NCI-H82 treated with DMSO at 0.1 percent for 48 hours (cell line): ENCODE measurements around the gene SH3D19.
"Not testable (repeated sequence)": the region's sequence is repeated elsewhere in the genome, so short reads cannot be mapped to it uniquely, and the experiment has no call there.

Experiments used
- DNase-seq: peaks from one replicate; lab custom pipeline; 2025; ENCODE audit not compliant: unreplicated experiment; lab: John Stamatoyannopoulos, UW

Gene SH3D19

DNA sequence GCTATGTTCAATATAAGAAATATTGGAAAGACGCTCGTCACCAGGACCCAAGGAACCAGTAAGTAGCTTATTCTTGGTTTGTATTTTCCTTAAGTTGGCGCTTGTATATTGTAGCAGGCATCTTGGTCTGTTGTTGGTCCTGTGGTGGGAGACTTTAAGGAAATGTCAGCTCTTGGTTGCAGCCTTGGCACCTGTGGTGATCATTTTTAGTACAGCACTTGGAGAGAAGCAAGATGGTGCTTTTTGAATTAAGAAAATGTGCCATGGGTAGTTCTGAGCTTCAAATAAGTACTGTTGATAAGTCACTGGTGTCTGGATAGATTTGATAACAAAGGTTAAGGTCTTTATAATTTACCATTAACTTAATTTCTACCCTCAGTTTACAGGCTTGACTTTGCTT lies 224.9 kb downstream of the SH3D19 start:
- no peak for DNase-seq

DNA sequence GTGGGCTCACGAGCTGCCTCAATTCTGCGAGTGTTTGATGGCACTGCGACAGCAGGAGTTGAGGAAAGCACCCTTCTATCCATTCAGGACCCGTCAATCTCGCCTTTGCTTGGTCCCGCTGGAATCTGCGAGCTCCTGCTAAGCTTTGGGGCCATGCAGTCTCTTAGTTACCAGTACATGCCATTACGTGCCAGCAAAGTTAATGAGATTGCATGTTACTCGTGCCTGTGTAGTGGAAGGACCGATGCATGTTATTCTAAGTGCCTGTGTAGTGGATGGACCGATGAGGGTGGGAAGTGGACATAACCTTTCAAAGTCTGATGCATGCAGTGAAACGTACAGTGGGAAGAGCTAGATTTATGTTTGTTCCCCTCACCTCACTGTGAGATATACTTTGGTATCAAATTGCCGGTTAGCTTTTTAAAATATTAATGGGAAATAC lies 225.4 kb downstream of the SH3D19 start:
- DNase-seq = no peak

DNA sequence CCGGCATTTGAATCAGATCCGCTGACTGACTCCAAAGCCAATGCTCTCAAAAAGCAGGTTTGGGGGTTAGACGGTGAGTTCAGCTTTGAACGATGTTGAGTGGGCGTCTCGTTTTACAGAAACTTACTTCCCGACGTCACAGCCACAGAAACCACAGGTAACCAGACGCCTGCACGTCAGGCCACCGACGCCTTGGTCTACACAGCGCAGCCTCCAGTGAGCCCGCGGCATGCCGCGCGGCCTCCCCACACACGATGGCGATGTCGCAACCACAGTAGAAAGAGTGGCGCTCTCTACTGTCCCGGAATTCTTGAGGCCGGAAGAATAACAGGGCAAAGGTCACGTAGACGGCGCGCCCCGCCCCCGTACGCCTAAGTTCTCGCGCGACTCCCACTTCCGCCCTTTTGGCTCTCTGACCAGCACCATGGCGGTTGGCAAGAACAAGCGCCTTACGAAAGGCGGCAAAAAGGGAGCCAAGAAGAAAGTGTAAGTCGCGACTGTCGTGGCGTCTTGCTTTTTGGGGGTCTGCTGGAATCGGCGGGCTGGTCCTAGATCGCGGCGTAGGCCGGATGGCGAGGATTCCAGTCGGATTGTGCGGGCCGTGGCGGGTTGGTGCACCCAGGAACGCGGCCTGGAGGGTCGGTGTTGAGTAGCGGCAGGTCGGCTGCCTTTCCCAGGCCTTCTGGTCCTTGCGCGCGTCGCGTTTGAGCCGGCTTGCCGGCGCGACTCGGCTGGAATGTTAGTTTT lies 226.0 kb downstream of the SH3D19 start, which contains the start of gene RPS3A:
Gene RPS3A, plus strand, starts transcription at position 400 of the 747 bp plus-strand sequence. Its CDS starts 25 bp downstream, at position 425.
- DNase-seq = peak; percentile 82

DNA sequence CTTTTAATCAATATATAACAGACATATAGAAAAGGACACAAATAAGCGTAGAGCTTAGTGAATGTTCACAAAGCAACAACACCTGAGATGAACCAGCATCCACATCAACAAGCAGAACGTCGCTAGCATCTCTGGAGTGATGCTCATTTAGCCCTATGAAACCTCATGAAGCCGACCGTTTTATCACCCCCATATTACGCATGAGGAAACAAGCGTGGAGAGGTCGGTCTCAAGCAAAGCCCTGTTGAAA lies 226.5 kb downstream of the SH3D19 start:
- no peak for DNase-seq

DNA sequence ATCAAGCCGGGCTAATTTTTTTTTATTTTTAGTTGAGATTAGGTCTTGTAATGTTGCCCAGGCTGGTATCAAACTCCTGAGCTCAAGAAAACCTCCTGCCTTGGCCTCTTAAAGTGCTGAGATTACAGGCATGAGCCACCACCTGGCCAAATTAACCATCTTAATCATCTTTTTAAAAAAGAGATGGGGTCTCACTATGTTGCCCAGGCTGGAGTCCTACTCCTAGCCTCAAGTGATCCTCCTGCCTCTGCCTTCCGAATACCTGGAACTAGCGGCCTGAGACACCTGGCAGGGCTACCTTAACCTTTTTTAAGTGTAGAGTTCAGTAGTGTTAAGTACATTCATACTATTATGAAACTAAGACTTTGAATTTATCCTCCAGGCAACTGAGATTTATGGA lies 227.6 kb downstream of the SH3D19 start:
- DNase-seq = no peak

DNA sequence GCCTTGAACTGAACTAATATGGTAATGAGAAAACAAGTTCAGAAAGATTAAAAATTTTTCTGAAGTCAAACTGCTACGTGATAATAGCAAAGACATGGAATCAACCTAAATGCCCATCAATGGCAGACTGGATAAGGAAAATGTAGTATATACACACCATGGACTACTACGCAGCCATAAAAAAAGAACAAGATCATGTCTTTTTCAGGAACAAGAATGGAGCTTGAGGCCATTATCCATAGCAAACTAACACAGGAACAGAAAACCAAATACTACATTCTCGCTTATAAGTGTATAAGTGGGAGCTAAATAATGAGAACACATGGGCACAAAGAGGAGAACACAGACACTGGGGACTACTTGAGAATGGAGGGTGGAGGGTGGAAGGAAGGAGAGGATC lies 230.3 kb downstream of the SH3D19 start:
- no peak for DNase-seq

DNA sequence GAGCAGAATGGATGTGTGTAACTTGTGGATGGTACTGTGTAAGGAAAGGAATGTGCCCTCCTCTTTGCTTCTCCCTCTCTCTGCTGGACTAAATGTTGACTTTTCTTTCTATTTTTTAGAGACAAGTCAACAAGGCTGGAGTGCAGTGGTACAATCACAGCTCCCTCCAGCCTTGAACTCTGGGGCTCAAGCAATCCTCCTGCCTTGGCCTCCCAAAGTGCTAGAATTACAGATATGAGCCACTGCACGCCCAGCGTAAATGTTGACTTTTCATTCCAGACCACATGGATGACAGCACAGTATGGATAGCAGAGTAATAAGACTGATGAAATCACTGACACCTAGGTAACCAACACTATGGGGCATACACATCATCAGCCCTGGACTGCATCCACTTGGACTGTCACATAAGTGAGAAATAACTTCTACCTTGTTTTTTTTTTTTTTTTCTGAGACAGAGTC lies 231.1 kb downstream of the SH3D19 start:
- DNase-seq = no peak

DNA sequence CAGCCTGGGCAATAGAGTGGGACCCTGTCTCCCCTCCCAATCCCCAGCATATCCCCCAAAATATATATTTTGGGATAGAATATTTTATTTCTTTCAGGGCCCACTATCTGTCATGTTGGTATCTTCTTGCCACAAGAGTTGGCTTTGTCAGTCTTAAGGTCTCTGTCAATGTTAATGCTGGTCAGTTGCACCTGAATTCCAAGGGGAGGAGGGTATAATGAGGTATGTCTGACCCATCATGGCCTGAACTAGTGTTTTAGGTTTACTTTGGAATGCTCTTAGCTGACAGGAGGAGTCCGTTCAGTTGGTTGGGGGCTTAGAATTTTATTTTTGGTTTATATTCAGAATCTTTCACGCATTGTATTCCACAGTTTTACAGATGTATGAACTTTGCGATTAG lies 232.2 kb downstream of the SH3D19 start:
- no peak for DNase-seq

DNA sequence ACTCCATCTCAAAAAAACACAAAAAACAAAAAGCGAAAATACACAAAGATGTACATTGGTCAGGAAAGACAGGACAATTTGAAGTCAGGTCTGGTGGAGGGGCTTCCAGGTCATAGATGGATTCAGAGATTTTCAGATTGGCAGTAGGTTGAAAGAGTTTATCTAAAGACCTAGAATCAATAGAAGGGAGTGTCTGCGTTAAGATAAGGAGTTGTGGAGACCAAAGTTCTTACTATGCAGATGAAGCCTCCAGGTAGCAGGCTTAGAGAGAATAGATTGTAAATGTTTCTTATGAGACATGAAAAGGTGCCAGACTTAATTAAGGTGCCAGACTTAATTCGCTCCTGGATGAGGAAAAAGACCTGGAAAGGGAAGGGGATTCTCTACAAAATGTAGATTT lies 232.9 kb downstream of the SH3D19 start:
- DNase-seq = no peak

DNA sequence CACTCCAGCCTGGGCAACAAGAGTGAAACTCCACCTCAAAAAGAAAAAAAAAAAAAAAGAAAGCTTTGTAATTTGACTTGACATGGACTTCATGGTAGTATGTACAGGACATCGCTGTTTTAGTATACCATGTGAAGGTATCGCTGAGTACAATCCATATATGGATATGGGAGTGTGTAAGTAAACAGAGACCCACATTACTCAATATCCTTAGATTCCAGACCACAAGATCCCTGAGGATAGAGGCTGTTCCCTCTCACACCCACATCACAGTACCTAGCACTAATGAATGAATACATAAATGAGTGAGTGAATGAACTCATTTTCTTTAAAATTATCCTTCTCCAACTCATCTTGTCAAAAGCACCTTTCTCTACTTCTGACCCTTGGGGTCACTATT lies 234.4 kb downstream of the SH3D19 start:
- no peak for DNase-seq

DNA sequence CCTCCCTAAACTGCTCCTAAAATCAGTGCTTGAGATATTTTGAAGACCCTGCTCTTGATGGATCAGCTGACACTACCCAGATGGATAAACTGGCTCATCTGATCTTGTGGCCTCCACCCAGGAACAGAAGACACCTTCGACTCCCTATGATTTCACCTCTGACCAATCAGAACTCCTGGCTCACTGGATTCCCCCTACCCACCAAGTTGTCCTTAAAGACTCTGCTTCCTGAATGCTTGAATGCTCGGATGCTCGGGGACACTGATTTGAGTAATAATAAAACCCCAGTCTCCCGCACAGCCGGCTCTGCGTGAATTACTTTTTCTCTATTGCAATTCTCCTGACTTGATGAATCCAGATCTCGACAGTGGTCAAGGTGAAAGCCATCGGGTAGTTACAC lies 237.9 kb downstream of the SH3D19 start:
- DNase-seq = no peak

DNA sequence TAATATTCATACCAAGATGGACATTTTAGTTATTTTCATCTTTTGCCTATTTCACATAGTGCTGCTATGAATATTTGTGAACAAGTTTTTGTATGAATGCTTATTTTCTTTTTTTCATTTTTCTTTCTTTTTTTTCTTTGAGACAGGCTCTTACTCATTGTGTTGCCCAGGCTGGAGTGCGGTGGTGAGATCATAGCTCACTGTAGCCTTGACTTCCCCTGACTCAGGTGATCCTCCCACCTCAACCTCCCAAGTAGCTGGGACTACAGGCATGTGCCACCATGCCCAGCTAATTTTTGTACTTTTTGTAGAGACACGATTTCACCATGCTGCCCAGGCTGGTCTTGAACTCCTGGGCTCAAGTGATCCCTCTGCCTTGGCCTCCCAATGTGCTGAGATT lies 247.4 kb downstream of the SH3D19 start:
- DNase-seq = not testable (repeated sequence)

DNA sequence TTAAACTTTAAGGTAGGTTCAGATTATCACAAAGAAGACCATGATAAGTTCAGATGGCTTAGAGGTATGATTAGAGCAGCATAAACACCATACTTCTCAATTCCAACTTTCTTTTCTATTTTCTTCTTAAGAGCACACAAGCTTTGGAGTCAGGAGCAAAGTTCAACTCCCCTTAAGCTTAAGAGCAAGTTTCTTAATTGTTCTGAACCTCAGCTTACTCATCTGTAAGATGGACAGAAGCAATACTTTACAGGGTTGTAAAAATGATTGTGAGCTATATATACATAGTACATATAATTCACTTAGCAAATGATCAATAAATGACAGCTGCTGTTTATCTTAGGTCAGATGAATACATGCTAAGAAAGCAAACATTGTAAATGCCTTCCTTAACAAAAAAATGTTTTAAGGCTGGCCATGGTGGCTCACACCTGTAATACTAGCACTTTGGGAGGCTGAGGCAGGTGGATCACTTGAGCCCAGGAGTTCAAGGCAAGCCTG lies 250.9 kb downstream of the SH3D19 start:
- DNase-seq = no peak
